Measurements from ENCODE around the gene KIF20B. TPM values are rescaled to one million over a fixed set of nuclear protein-coding genes. Genes with fewer than 3 reads are reported as not detected.

KIF20B gene
- total and polyA plus RNA-seq, 2 of the 13 experiments (the other 11 are each of a cell fraction or from before 2014, with no cell fraction given), result 3.5 to 38.6 TPM

DNA sequence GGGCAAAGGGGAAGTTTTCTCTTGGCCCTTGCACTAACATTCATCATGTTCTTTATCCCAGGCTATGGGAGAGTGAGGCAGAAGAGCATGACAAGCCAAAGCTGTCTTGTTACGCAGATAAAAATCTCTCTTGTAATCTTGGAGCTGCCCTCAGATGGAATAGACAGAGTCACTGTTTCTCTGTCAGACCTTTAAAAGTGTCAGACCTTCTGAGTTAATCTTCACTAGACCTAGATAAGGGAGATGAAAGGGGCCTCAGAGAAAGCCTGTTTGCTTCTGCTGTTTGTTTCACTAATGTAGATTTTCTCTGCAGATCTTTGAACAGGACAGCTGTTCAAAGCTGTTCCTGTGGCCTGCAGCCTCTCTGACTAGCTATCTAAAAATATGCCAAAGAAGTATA, 112.9 kb downstream of the KIF20B start (continued):
- TF ChIP-seq ZNF660 (CRISPR knock-in tag; IDR thresholded peaks at IDR 0.05; ENCODE audit: borderline replicate concordance, low read depth), result no peak
- TF ChIP-seq ZNF234 (CRISPR knock-in tag; conservative IDR thresholded peaks at IDR 0.05), result no peak
- TF ChIP-seq HNRNPLL (IDR thresholded peaks at IDR 0.05; ENCODE audit: low read depth, low read length, poor library complexity, severe bottlenecking), result no peak
- no peak for TF ChIP-seq ZFP37 (CRISPR knock-in tag; IDR thresholded peaks at IDR 0.05; ENCODE audit: borderline replicate concordance)
- TF ChIP-seq PTBP1 (IDR thresholded peaks at IDR 0.05; ENCODE audit: low read depth, low read length, poor library complexity, severe bottlenecking), result no peak
- TF ChIP-seq KDM6A (CRISPR knock-in tag; IDR thresholded peaks at IDR 0.05; ENCODE audit: low read depth), result peak; percentile 81
- TF ChIP-seq HOXA3 (CRISPR knock-in tag; IDR thresholded peaks at IDR 0.05), result peak; percentile 37; the same call in 1 of the 2 replicates
- no peak for TF ChIP-seq ZNF382 (CRISPR knock-in tag; IDR thresholded peaks at IDR 0.05; ENCODE audit: borderline replicate concordance)
- TF ChIP-seq, protein P1, sequence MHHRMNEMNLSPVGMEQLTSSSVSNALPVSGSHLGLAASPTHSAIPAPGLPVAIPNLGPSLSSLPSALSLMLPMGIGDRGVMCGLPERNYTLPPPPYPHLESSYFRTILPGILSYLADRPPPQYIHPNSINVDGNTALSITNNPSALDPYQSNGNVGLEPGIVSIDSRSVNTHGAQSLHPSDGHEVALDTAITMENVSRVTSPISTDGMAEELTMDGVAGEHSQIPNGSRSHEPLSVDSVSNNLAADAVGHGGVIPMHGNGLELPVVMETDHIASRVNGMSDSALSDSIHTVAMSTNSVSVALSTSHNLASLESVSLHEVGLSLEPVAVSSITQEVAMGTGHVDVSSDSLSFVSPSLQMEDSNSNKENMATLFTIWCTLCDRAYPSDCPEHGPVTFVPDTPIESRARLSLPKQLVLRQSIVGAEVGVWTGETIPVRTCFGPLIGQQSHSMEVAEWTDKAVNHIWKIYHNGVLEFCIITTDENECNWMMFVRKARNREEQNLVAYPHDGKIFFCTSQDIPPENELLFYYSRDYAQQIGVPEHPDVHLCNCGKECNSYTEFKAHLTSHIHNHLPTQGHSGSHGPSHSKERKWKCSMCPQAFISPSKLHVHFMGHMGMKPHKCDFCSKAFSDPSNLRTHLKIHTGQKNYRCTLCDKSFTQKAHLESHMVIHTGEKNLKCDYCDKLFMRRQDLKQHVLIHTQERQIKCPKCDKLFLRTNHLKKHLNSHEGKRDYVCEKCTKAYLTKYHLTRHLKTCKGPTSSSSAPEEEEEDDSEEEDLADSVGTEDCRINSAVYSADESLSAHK (CRISPR knock-in tag; IDR thresholded peaks at IDR 0.05; ENCODE audit: borderline replicate concordance), result no peak
- TF ChIP-seq, protein P2, sequence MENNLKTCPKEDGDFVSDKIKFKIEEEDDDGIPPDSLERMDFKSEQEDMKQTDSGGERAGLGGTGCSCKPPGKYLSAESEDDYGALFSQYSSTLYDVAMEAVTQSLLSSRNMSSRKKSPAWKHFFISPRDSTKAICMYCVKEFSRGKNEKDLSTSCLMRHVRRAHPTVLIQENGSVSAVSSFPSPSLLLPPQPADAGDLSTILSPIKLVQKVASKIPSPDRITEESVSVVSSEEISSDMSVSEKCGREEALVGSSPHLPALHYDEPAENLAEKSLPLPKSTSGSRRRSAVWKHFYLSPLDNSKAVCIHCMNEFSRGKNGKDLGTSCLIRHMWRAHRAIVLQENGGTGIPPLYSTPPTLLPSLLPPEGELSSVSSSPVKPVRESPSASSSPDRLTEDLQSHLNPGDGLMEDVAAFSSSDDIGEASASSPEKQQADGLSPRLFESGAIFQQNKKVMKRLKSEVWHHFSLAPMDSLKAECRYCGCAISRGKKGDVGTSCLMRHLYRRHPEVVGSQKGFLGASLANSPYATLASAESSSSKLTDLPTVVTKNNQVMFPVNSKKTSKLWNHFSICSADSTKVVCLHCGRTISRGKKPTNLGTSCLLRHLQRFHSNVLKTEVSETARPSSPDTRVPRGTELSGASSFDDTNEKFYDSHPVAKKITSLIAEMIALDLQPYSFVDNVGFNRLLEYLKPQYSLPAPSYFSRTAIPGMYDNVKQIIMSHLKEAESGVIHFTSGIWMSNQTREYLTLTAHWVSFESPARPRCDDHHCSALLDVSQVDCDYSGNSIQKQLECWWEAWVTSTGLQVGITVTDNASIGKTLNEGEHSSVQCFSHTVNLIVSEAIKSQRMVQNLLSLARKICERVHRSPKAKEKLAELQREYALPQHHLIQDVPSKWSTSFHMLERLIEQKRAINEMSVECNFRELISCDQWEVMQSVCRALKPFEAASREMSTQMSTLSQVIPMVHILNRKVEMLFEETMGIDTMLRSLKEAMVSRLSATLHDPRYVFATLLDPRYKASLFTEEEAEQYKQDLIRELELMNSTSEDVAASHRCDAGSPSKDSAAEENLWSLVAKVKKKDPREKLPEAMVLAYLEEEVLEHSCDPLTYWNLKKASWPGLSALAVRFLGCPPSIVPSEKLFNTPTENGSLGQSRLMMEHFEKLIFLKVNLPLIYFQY (CRISPR knock-in tag; IDR thresholded peaks at IDR 0.05; ENCODE audit: borderline replicate concordance), result no peak
- TF ChIP-seq ZFP36L2 (CRISPR knock-in tag; IDR thresholded peaks at IDR 0.05), result no peak
- no peak for TF ChIP-seq TRIM24 (CRISPR knock-in tag; IDR thresholded peaks at IDR 0.05)
- TF ChIP-seq KMT2A (CRISPR knock-in tag; IDR thresholded peaks at IDR 0.05), result no peak
- TF ChIP-seq ZBTB7B (CRISPR knock-in tag; IDR thresholded peaks at IDR 0.05), result no peak
- TF ChIP-seq ZNF225 (CRISPR knock-in tag; IDR thresholded peaks at IDR 0.05), result no peak
- no peak for TF ChIP-seq ZNF782 (CRISPR knock-in tag; IDR thresholded peaks at IDR 0.05; ENCODE audit: borderline replicate concordance)
- TF ChIP-seq MEIS1 (CRISPR knock-in tag; IDR thresholded peaks at IDR 0.05; ENCODE audit: borderline replicate concordance), result peak; percentile 63; the same call in 1 of the 2 replicates
- no peak for TF ChIP-seq ONECUT2 (CRISPR knock-in tag; IDR thresholded peaks at IDR 0.05)
- no peak for TF ChIP-seq ZNF629 (CRISPR knock-in tag; conservative IDR thresholded peaks at IDR 0.05)
- TF ChIP-seq ZNF24 (IDR thresholded peaks at IDR 0.05), result no peak
- no peak for TF ChIP-seq ZNF451 (CRISPR knock-in tag; IDR thresholded peaks at IDR 0.05)
- no peak for TF ChIP-seq ZFAT (CRISPR knock-in tag; conservative IDR thresholded peaks at IDR 0.05)
- TF ChIP-seq HOXD1 (CRISPR knock-in tag; IDR thresholded peaks at IDR 0.05), result no peak
- no peak for TF ChIP-seq ZNF230 (CRISPR knock-in tag; IDR thresholded peaks at IDR 0.05)
- peak; percentile 45; the same call in 1 of the 2 replicates for TF ChIP-seq ZNF264 (CRISPR knock-in tag; IDR thresholded peaks at IDR 0.05)
- TF ChIP-seq CAMTA2 (CRISPR knock-in tag; IDR thresholded peaks at IDR 0.05; ENCODE audit: borderline replicate concordance), result no peak
- TF ChIP-seq SNAI1 (CRISPR knock-in tag; IDR thresholded peaks at IDR 0.05; ENCODE audit: borderline replicate concordance), result no peak
- no peak for TF ChIP-seq SMAD9 (CRISPR knock-in tag; IDR thresholded peaks at IDR 0.05)
